ENCODE measurements around the gene GSTT4. TPM values are rescaled to one million over a fixed set of nuclear protein-coding genes. Genes with fewer than 3 reads are reported as not detected.
A peak's percentile ranks its signal among the peaks of the same experiment; 100 is the strongest.
"Not testable (repeated sequence)": the region's sequence is repeated elsewhere in the genome, so short reads cannot be mapped to it uniquely, and the experiment has no call there.

Gene GSTT4
- total RNA-seq, 1 donor from 2014 or later: not detected

- intact Hi-C loops (cut with micrococcal nuclease); H3K4me3 Mint-ChIP-seq; H3K4me1 Mint-ChIP-seq; H3K36me3 Mint-ChIP-seq (ENCODE audit: low read depth); H3K9me3 Mint-ChIP-seq; H3K27ac Mint-ChIP-seq: not testable (repeated sequence)
- DNase-seq: peak; percentile 50
- H3K27me3 Mint-ChIP-seq: peaks cover 13% of the 10 kb centered on the region
Measured at GRCh38 chr22:23993080-23993479, 12.2 kb downstream of the GSTT4 start.

GRCh38 chr22:23989583-23990244 lies 15.5 kb downstream of the GSTT4 start:
- not testable (repeated sequence) for H3K4me3 Mint-ChIP-seq; H3K36me3 Mint-ChIP-seq (ENCODE audit: low read depth); H3K9me3 Mint-ChIP-seq; H3K27ac Mint-ChIP-seq; H3K4me1 Mint-ChIP-seq; H3K27me3 Mint-ChIP-seq; DNase-seq
- intact Hi-C loops (cut with micrococcal nuclease): loop anchor here (10.0 kb wide), 2 partner anchors 255 to 535 kb away; partner anchors contain the start of gene GGT5

GRCh38 chr22:23986538-23987178 lies 18.6 kb downstream of the GSTT4 start:
- H3K27me3 Mint-ChIP-seq; H3K36me3 Mint-ChIP-seq (ENCODE audit: low read depth); DNase-seq; H3K9me3 Mint-ChIP-seq; H3K27ac Mint-ChIP-seq; H3K4me3 Mint-ChIP-seq: not testable (repeated sequence)
- intact Hi-C loops (cut with micrococcal nuclease): loop anchor here (10.0 kb wide), 2 partner anchors 258 to 538 kb away; partner anchors contain the start of gene GGT5
- peaks cover 11% of the 10 kb centered on the region for H3K4me1 Mint-ChIP-seq

DNA sequence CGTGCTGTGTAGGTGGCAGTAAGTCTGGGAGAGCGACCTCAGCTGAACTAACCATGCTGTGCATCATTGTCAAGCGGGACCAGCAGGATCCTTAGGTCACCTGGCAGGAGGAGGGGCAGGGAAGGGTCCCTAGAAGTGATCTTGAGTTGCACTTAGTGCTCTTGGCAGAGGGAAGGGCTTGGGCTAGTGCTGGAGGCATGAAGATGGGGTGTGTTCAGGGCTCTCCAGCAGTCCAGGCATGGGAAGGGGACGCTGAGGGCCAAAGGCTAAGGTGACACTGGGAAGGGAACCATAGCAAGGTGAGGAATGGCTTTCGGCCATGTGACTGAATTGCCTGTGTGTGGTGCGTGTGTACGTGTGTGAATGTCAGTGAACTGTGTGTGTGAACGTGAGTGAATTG lies 19.2 kb downstream of the GSTT4 start:
- H3K27ac Mint-ChIP-seq; H3K27me3 Mint-ChIP-seq; DNase-seq; H3K9me3 Mint-ChIP-seq; H3K36me3 Mint-ChIP-seq (ENCODE audit: low read depth); H3K4me3 Mint-ChIP-seq: not testable (repeated sequence)
- peaks cover 11% of the 10 kb centered on the region for H3K4me1 Mint-ChIP-seq
- intact Hi-C loops (cut with micrococcal nuclease): loop anchor here (10.0 kb wide), 2 partner anchors 259 to 539 kb away; partner anchors contain the start of gene GGT5

- Mint-ChIP-seq H3K4me3 (no peak overlapping the region), H3K27me3 (peaks cover 2% of the 10 kb centered on the region), H3K4me1 (peaks cover 9% of the 10 kb centered on the region), H3K9me3 (no peaks in the 10 kb centered on the region), H3K36me3 (ENCODE audit: low read depth) (no peaks in the 10 kb centered on the region), H3K27ac (no peak overlapping the region)
- DNase-seq: peak; percentile 90
- intact Hi-C loops (cut with micrococcal nuclease): loop anchor here (10.0 kb wide), 2 partner anchors 260 to 540 kb away; partner anchors contain the start of gene GGT5
Measured at GRCh38 chr22:23984430-23984829, 20.8 kb downstream of the GSTT4 start.

GRCh38 chr22:23980567-23980966 lies 24.7 kb downstream of the GSTT4 start:
- intact Hi-C loops (cut with micrococcal nuclease): loop anchor here (10.0 kb wide), 2 partner anchors 264 to 544 kb away; partner anchors contain the start of gene GGT5
- not testable (repeated sequence) for H3K9me3 Mint-ChIP-seq; H3K36me3 Mint-ChIP-seq (ENCODE audit: low read depth); H3K4me1 Mint-ChIP-seq; H3K27ac Mint-ChIP-seq; DNase-seq; H3K4me3 Mint-ChIP-seq; H3K27me3 Mint-ChIP-seq

- H3K9me3 Mint-ChIP-seq; DNase-seq; H3K27ac Mint-ChIP-seq; H3K4me1 Mint-ChIP-seq; H3K27me3 Mint-ChIP-seq; H3K4me3 Mint-ChIP-seq; H3K36me3 Mint-ChIP-seq (ENCODE audit: low read depth): not testable (repeated sequence)
- intact Hi-C loops (cut with micrococcal nuclease): loop anchor here (10.0 kb wide), 2 partner anchors 265 to 545 kb away; partner anchors contain the start of gene GGT5
Measured at GRCh38 chr22:23979557-23980240, 25.6 kb downstream of the GSTT4 start, which contains the start of gene GSTT2. GSTT2 (plus strand) TSS chr22:23980134.

DNA sequence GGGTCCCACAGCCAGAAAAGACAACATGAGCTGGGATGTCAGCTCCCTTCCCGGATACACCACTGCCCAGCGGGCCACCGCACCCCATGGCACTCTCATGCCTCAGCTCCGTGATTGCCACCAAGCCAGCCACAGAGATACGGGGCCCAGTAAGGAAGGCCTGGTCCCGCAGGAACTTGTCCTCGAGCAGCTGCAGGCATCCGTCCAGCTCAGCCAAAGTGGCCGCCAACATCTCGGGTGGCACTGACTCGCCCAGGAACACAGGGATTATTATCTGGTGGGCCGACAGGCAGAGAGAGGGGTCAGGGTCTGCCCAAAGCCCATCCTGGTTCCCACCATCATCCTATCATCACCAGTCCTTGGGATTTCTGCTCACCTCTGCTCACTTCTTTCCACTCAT lies 27.9 kb downstream of the GSTT4 start:
- H3K4me1 Mint-ChIP-seq; DNase-seq; H3K27ac Mint-ChIP-seq; H3K27me3 Mint-ChIP-seq; intact Hi-C loops (cut with micrococcal nuclease); H3K36me3 Mint-ChIP-seq (ENCODE audit: low read depth); H3K4me3 Mint-ChIP-seq; H3K9me3 Mint-ChIP-seq: not testable (repeated sequence)

- Mint-ChIP-seq H3K36me3 (ENCODE audit: low read depth) (peaks cover 15% of the 10 kb centered on the region), H3K4me1 (peaks cover 14% of the 10 kb centered on the region)
- DNase-seq; H3K4me3 Mint-ChIP-seq; H3K9me3 Mint-ChIP-seq; H3K27me3 Mint-ChIP-seq; H3K27ac Mint-ChIP-seq; intact Hi-C loops (cut with micrococcal nuclease): not testable (repeated sequence)
Measured at GRCh38 chr22:23974836-23975352, 30.4 kb downstream of the GSTT4 start.

GRCh38 chr22:23974345-23974744 lies 30.9 kb downstream of the GSTT4 start, which contains the start of gene DDT:
DDT (minus strand) TSS chr22:23974441; CDS start chr22:23974414, 27 bp downstream.
- intact Hi-C loops (cut with micrococcal nuclease): not testable (repeated sequence)

GRCh38 chr22:23971927-23972326 lies 33.3 kb downstream of the GSTT4 start:
- H3K9me3 Mint-ChIP-seq; H3K27ac Mint-ChIP-seq; intact Hi-C loops (cut with micrococcal nuclease); H3K27me3 Mint-ChIP-seq; DNase-seq: not testable (repeated sequence)
- Mint-ChIP-seq H3K36me3 (ENCODE audit: low read depth) (peaks cover 23% of the 10 kb centered on the region), H3K4me3 (peak overlapping the region; percentile 61), H3K4me1 (peaks cover 24% of the 10 kb centered on the region)

More at GRCh38 chr22:23974345-23974744, 30.9 kb downstream of the GSTT4 start, which contains the start of gene DDT:
- peaks cover 19% of the 10 kb centered on the region for H3K36me3 Mint-ChIP-seq (ENCODE audit: low read depth)
- not testable (repeated sequence) for H3K27me3 Mint-ChIP-seq, H3K9me3 Mint-ChIP-seq, DNase-seq, H3K4me3 Mint-ChIP-seq, H3K27ac Mint-ChIP-seq
- peaks cover 19% of the 10 kb centered on the region for H3K4me1 Mint-ChIP-seq

DNA sequence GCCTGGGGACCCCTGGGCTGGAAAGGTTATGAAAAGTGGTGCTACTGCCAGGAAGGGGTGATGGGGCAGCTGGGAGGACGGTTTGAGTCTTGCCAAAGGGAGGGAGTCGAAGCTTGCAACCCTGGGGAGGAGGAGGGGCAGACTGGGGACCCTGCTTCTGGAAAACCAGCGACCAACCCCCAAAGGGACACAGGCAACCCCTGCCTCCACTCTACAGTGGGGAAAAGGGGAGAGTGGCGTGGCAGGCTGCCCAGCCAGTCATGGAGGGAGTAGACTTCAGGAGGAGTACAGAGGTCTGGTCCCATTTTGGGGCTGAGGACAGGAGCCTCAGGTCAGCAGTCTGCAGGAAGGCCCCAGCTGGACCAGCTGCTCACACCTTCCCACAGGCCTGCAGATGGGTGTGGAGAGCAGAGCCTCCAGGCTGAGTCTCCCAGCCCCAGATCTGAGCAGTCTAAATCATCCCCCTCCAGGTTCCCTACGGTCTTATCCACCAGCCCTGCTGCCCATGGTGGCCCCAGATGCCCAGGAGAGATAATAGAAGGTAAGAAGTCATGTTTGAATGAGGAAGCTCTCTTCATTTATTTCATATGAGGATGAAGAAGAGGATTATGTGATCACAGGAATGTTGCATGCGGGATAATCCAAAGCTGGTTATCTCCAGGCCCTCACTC lies 34.3 kb downstream of the GSTT4 start:
- H3K27me3 Mint-ChIP-seq: no peaks in the 10 kb centered on the region
- peak overlapping the region; percentile 35 for H3K4me3 Mint-ChIP-seq
- DNase-seq: no peak
- H3K9me3 Mint-ChIP-seq: no peaks in the 10 kb centered on the region
- peaks cover 23% of the 10 kb centered on the region for H3K36me3 Mint-ChIP-seq (ENCODE audit: low read depth)
- peaks cover 24% of the 10 kb centered on the region for H3K4me1 Mint-ChIP-seq
- intact Hi-C loops (cut with micrococcal nuclease): no loop called here
- H3K27ac Mint-ChIP-seq: peak overlapping the region; percentile 8

DNA sequence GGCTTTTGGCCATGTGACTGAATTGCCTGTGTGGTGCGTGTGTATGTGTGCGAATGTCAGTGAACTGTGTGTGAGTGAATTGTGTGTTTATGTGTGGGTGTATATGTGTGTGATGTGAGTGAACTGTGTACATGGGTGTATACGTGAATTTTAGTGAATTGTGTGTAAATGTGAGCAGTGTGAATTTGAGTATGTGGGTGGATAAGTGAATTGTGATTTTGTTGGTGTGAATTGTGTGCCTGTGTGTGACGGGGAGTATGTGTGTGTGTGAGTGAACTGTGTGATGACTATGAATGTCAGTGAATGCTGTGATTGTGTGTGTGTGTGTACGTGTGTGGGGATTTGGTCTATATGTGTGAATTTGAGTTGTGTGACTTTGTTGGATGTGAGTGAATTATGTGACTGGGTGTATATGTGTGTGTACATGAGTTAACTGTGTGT lies 35.0 kb downstream of the GSTT4 start:
- peak overlapping the region; percentile 35 for H3K4me3 Mint-ChIP-seq
- H3K9me3 Mint-ChIP-seq: no peaks in the 10 kb centered on the region
- peaks cover 24% of the 10 kb centered on the region for H3K4me1 Mint-ChIP-seq
- H3K27ac Mint-ChIP-seq: peak overlapping the region; percentile 49
- DNase-seq: no peak
- H3K36me3 Mint-ChIP-seq (ENCODE audit: low read depth): peaks cover 23% of the 10 kb centered on the region
- H3K27me3 Mint-ChIP-seq: no peaks in the 10 kb centered on the region
- intact Hi-C loops (cut with micrococcal nuclease): no loop called here
